Activated CD4-positive, alpha-beta T cell treated with anti-CD3 and anti-CD28 coated beads, Interleukin-2, amount 10 ng/mL, durations not matched to agents 24 days and 14 days (primary cell): ENCODE results near the gene LZTS2. TPM values are rescaled to one million over a fixed set of nuclear protein-coding genes. Genes with fewer than 3 reads are reported as not detected.

Experiments used
- DNase-seq: peaks from one replicate; pipeline ENCODE4 v3.0.0; 2022
- H3K27ac Mint-ChIP-seq: one replicate; pipeline ENCODE4 v1.8.0; 2022; ENCODE audit warnings: mild to moderate bottlenecking, mixed read lengths
- H3K27me3 Mint-ChIP-seq: one replicate; pipeline ENCODE4 v1.8.0; 2022; ENCODE audit warnings: mixed read lengths
- H3K36me3 Mint-ChIP-seq: one replicate; pipeline ENCODE4 v1.8.0; 2022; ENCODE audit warnings: low read depth, mild to moderate bottlenecking, mixed read lengths
- H3K4me1 Mint-ChIP-seq: one replicate; pipeline ENCODE4 v1.8.0; 2021; ENCODE audit warnings: mixed read lengths
- H3K4me3 Mint-ChIP-seq: one replicate; pipeline ENCODE4 v1.8.0; 2022; ENCODE audit warnings: mild to moderate bottlenecking, moderate library complexity, mixed read lengths
- H3K9me3 Mint-ChIP-seq: one replicate; pipeline ENCODE4 v1.8.0; 2021; ENCODE audit warnings: mixed read lengths
- intact Hi-C: fragments of 100-400 bp; cut with micrococcal nuclease; formaldehyde crosslinking; loops from one replicate; pipeline ENCODE4 v1.15.1; 2023
- total RNA-seq: library from RNA; stranded (reverse); gene quantifications from 2 replicates; pipeline ENCODE4 v1.2.3, GENCODE V29; 2022

The LZTS2 gene
- total RNA-seq, 1 donor from 2014 or later, result 21.8 TPM

GRCh38 chr10:101007099-101007711 is 7.6 kb downstream of the LZTS2 start:
- H3K27me3 Mint-ChIP-seq, result no peaks in the 10 kb centered on the region
- DNase-seq, result no peak
- no peak overlapping the region for H3K4me3 Mint-ChIP-seq
- H3K4me1 Mint-ChIP-seq, result no peaks in the 10 kb centered on the region
- no peaks in the 10 kb centered on the region for H3K36me3 Mint-ChIP-seq
- H3K27ac Mint-ChIP-seq, result no peak overlapping the region
- H3K9me3 Mint-ChIP-seq, result no peaks in the 10 kb centered on the region
- intact Hi-C loops, result no loop called here

- Mint-ChIP-seq H3K27me3 (peaks cover 3% of the 10 kb centered on the region), H3K4me3 (no peak overlapping the region), H3K36me3 (no peaks in the 10 kb centered on the region), H3K9me3 (no peaks in the 10 kb centered on the region), H3K27ac (no peak overlapping the region), H3K4me1 (peaks cover 7% of the 10 kb centered on the region)
- DNase-seq, result no peak
- intact Hi-C loops, result no loop called here
Observed at GRCh38 chr10:101007915-101008822, 8.6 kb downstream of the LZTS2 start.

- Mint-ChIP-seq H3K9me3 (no peaks in the 10 kb centered on the region), H3K27me3 (peaks cover 5% of the 10 kb centered on the region), H3K27ac (no peak overlapping the region), H3K4me1 (peaks cover 9% of the 10 kb centered on the region), H3K4me3 (no peak overlapping the region), H3K36me3 (no peaks in the 10 kb centered on the region)
- intact Hi-C loops, result no loop called here
- no peak for DNase-seq
Observed at GRCh38 chr10:101008823-101009423, 9.3 kb downstream of the LZTS2 start.

GRCh38 chr10:101010329-101010728 is 10.7 kb downstream of the LZTS2 start:
- intact Hi-C loops, result no loop called here

GRCh38 chr10:101011517-101012423 is 12.2 kb downstream of the LZTS2 start:
- no peak overlapping the region for H3K27ac Mint-ChIP-seq
- H3K36me3 Mint-ChIP-seq, result no peaks in the 10 kb centered on the region
- peaks cover 24% of the 10 kb centered on the region for H3K4me1 Mint-ChIP-seq
- H3K27me3 Mint-ChIP-seq, result peaks cover 19% of the 10 kb centered on the region
- H3K9me3 Mint-ChIP-seq, result no peaks in the 10 kb centered on the region
- DNase-seq, result no peak
- intact Hi-C loops, result no loop called here
- no peak overlapping the region for H3K4me3 Mint-ChIP-seq

More at GRCh38 chr10:101010329-101010728, 10.7 kb downstream of the LZTS2 start:
- H3K36me3 Mint-ChIP-seq, result no peaks in the 10 kb centered on the region
- H3K27ac Mint-ChIP-seq, result no peak overlapping the region
- DNase-seq, result no peak
- H3K27me3 Mint-ChIP-seq, result peaks cover 10% of the 10 kb centered on the region
- peaks cover 23% of the 10 kb centered on the region for H3K4me1 Mint-ChIP-seq
- H3K4me3 Mint-ChIP-seq, result no peak overlapping the region
- H3K9me3 Mint-ChIP-seq, result no peaks in the 10 kb centered on the region

GRCh38 chr10:101012525-101013364 is 13.1 kb downstream of the LZTS2 start:
- intact Hi-C loops, result loop anchor here (1.0 kb wide), 2 partner anchors 14 to 19 kb away; partner anchors contain the start of genes PDZD7 and SFXN3
- Mint-ChIP-seq H3K4me3 (no peak overlapping the region), H3K4me1 (peaks cover 26% of the 10 kb centered on the region), H3K27ac (peak overlapping the region; percentile 81), H3K9me3 (no peaks in the 10 kb centered on the region), H3K27me3 (peaks cover 28% of the 10 kb centered on the region), H3K36me3 (no peaks in the 10 kb centered on the region)
- peak; percentile 92 for DNase-seq

- Mint-ChIP-seq H3K36me3 (no peaks in the 10 kb centered on the region), H3K4me3 (no peak overlapping the region), H3K27me3 (peaks cover 32% of the 10 kb centered on the region), H3K4me1 (peaks cover 27% of the 10 kb centered on the region), H3K27ac (peak overlapping the region; percentile 81), H3K9me3 (no peaks in the 10 kb centered on the region)
- no peak for DNase-seq
- intact Hi-C loops, result loop anchor here (1.0 kb wide), 2 partner anchors 15 to 18 kb away; partner anchors contain the start of genes PDZD7 and SFXN3
Observed at GRCh38 chr10:101013365-101013825, 13.8 kb downstream of the LZTS2 start.

GRCh38 chr10:101014230-101014884 is 14.7 kb downstream of the LZTS2 start:
- Mint-ChIP-seq H3K27me3 (peaks cover 37% of the 10 kb centered on the region), H3K9me3 (no peaks in the 10 kb centered on the region), H3K36me3 (no peaks in the 10 kb centered on the region), H3K27ac (peak overlapping the region; percentile 57), H3K4me3 (no peak overlapping the region), H3K4me1 (peaks cover 29% of the 10 kb centered on the region)
- intact Hi-C loops, result loop anchor here (1.0 kb wide), 1 partner anchor 45 kb away; the partner anchor contains the start of gene SEMA4G
- DNase-seq, result peak; percentile 94

- Mint-ChIP-seq H3K27ac (no peak overlapping the region), H3K4me1 (peaks cover 30% of the 10 kb centered on the region), H3K36me3 (no peaks in the 10 kb centered on the region), H3K27me3 (peaks cover 40% of the 10 kb centered on the region), H3K4me3 (no peak overlapping the region), H3K9me3 (no peaks in the 10 kb centered on the region)
- intact Hi-C loops, result loop anchor here (1.0 kb wide), 1 partner anchor 46 kb away; the partner anchor contains the start of gene SEMA4G
- DNase-seq, result no peak
Observed at GRCh38 chr10:101014966-101015581, 15.5 kb downstream of the LZTS2 start.

GRCh38 chr10:101015582-101015973 is 16.0 kb downstream of the LZTS2 start:
- Mint-ChIP-seq H3K27me3 (peaks cover 42% of the 10 kb centered on the region), H3K36me3 (no peaks in the 10 kb centered on the region), H3K4me3 (no peak overlapping the region), H3K9me3 (no peaks in the 10 kb centered on the region), H3K27ac (no peak overlapping the region), H3K4me1 (peaks cover 30% of the 10 kb centered on the region)
- intact Hi-C loops, result no loop called here
- no peak for DNase-seq

- DNase-seq, result no peak
- Mint-ChIP-seq H3K27ac (no peak overlapping the region), H3K4me1 (peaks cover 30% of the 10 kb centered on the region), H3K9me3 (no peaks in the 10 kb centered on the region), H3K4me3 (no peak overlapping the region), H3K27me3 (peaks cover 46% of the 10 kb centered on the region), H3K36me3 (no peaks in the 10 kb centered on the region)
- intact Hi-C loops, result no loop called here
Observed at GRCh38 chr10:101016814-101017213, 17.2 kb downstream of the LZTS2 start.
